Left hindlimb (tissue), 1 donor: ENCODE results near the gene IL32.

Experiments used
- DNase-seq: peaks from one replicate; pipeline ENCODE4 v3.0.0-alpha.2; 2018

IL32 gene

DNA sequence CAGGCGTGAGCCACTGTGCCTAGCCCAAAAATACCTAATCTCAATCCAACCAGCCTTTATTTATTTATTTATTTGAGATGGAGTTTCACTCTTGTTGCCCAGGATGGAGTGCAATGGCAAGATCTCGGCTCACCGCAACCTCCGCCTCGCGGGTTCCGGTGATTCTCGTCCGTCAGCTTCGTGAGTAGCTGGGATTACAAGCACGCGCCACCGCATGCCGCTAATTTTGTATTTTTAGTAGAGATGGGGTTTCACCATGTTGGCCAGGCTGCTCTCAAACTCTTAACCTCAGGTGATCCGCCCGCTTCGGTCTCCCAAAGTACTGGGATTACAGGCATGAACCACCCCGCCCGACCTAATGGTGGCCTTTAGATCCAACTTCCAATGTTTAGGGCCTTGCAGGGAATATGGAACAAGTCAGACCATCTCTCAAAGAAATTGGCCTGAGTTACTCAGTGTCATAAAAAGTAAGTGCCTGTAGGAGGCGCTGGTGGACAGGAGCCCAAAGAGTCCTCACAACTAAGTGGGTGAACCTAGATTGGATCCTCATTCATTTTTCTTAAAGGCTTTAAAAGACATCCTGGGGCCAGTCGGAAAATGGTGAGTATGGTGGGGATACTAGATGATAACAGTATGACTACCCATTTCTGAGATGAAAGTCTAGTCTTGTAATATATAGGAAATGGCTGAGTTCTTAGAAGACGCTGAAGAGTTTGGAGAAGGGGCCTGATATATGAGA lies 29.0 kb downstream of the IL32 start:
- no peak for DNase-seq

DNA sequence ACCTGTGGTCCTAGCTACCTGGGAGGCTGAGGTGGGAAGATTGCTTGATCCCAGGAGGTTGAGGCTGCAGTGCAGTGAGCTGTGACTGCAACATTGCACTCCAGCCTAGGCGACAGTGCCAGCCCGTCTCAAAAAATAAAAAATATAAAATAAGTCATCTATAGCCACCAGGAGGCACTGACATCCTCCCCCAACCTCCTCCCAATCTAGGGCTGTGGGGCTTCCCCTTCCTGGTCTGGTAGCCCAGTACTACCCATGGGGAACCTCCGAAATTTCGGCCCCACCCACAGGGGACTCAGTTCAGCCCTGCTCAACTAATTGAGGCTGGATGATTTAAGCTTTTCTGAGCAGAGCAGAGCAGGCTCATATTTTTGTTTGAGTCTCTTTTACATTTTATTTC lies 30.4 kb downstream of the IL32 start:
- no peak for DNase-seq

DNA sequence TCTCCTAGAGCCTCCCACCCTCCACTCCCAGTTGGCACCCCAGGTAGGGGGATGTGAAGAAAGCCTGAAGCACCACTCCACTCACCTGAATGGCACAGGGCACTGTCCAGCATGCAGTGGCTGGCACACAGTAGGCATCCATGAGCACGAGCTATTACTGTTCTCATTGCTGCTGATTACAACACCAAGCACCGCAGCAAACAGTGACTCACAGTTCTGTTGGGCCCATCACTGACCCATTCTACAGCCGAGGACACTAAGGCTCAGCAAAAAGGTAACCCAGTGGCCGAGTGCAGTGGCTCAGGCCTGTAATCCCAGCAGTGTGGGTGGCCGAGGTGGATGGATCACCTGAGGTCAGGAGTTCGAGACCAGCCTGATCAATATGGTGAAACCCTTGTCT lies 30.9 kb downstream of the IL32 start:
- DNase-seq: no peak

DNA sequence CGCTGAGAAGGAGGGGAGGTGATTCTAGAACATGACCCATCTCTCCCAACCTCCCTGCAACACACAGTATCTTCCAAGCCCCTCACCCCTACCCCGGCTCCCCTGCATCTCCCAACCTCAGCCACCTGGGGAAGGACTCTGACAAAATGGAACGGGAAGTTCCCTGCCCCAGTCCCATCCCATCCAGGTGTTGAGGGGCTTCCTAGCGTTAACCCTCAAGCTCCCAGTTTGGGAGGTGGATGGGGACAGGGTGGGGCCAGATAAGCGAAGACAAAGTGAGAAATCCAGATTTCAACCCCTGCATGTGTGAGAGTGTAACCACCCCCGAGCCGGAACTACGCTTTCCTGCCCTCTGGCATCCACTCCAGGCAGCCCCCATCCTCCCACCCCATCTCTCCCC lies 31.8 kb downstream of the IL32 start:
- no peak for DNase-seq

DNA sequence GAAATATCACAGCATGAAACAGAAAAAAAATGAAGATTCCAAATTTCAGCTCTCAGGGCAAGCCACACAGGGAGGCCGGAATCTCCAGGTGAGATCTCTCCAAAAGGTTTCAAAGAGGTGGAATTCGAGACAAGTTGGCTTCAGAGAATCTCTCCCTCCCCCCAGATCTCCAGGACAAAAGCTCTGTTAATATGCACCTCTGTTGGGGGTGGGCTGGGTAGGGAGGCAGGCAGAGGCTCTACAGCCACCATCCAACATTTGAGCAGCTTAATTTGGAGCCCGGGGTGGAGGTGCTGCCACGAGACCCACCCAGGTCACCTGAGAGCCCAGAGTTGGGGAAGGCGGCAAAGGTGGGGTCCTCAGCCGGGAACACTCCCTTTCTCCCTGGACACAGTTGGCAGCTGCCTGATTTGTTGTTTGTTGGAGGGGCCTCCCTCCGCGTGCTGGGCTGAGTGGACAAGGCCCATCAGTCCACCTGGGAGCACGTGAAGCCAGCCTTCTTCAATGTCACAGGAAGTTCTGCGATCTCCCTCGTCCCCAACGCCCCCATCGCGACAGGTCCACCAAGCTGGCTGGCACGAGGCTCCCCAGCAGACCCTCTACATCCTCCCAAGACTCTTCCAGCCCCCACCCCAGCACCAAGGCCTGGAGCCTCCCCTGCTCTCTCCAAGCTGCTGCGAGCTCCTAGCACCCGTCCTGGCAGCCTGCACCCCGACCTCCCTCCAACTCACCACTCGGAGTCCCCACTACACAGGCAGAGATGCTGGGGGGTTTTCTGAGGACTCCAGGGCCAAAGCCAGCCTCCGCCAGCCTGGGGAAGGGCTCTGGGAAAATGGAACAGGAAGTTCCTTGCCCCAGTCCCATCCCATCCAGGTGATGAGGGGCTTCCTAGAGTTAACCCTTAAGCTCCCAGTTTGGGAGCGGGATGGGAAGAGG lies 33.3 kb downstream of the IL32 start, which contains the start of gene ZSCAN10:
ZSCAN10 (minus strand) TSS at position 836 of the 936 bp plus-strand sequence. CDS start 6,357 bp downstream, outside the sequence.
- no peak for DNase-seq

DNA sequence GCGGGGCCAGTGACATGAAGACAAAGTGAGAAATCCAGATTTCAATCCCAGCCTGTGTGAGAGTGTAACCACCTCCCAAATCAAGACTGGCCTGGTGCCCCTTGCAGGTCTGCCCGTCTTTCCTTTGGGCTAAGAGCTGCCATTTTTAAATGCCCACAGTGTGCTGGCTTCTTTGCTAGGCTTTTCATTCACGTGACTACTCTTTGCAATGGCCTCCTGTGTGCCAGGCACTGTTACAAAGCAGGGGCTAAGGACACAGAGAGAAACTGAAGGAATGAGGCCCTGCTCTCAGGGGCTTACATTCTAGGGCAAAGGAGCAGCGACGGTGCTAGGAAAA lies 33.9 kb downstream of the IL32 start:
- DNase-seq: no peak

DNA sequence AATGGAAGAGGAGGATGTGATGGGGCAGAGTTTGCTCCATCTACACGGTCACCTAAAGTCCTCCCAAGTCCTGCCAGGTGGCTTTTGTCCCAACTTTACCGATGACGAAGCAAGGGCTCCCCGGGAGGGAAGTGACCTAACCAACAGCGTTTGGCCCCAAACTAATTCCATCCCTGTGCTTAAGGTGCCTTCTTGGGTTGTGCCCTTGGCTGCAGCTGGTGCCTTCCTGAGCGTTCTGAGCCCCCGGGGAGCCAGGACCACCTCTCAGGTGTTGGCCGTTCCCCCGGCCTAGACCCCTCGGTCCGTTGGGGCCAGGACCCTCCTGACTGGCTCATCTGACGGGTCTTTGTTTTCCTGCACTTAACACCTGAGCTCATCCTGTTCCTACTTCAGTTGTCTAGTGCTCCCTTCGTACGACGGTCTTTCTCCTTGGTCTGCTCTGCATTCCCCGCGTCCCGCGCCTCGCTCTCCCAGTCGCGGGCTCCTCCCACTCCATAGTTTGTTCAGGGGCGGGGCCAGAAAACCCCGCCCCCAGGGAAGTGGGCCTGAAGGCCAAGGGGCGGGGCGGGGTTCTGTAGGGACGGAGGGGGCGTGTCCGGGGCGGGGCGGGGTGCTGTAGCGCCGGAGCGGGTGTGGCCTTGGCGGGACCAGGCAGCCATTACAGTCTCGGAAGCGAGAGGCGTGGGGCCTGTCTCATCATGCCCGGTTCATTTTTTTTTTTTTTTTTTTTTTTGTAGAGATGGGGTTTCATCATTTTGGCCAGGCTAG lies 34.5 kb downstream of the IL32 start:
- DNase-seq: peak; percentile 90

DNA sequence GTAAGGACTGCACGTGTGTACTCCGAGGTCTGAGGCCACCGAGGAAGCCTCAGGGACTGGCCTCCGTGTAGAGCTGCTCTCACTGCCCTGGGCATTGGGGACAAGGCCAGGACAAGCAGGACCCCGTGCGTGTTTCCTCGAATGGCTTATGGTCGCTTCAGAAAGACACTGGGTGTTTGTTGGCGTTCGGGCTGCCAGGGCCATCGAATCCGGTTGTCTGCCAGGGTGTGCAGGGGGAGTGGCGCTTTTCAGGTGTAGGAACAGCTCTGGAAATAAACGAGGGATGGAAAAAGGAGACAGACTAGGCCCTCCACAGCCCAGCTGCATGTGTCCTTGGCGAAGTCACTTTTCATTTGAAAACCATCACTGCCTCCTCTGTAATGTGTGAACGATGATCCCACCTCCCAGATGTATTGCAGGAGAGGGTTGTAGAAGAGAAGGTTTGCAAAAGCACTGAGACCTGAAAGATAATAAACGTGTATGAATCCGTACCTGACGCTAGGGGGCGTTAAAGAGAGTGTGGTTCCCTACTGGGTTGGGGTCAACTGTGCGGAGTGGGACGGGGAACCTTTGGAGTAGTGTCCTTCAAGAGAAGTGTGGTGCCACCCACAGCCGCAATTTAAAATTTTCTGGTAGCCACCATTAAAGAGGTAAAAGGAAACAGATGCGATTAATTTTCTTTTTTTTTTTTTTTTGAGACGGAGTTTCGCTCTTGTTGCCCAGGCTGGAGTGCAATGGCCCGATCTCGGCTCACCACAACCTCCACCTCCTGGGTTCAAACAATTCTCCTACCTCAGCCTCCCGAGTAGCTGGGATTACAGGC lies 35.8 kb downstream of the IL32 start:
- DNase-seq: no peak

DNA sequence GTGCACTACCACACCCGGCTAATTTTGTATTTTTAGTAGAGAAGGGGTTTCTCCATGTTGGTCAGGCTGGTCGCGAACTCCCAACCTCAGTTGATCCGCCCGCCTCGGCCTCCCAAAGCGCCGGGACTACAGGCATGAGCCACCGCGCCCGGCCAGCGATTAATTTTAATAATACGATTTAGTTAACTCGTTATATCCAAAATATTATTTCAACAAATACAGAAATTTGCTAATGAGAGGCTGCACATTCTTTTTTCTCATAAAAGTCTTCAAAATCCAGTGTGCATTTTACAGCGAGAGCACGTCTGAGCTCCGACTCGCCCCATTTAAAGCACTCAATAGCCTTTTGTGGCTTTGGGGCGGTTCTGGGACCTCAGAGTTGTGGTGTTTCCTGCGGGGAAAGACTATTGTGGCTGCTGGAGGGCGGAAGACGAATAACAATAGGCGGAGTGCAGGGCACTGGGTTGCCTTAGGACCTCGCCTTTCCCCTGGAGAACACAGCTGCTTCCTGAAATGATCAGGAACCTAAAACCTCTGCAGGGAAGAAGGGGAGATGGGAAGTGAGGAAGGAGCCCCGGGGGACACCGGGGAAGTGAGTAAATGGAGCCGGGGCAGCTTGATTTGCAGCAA lies 36.5 kb downstream of the IL32 start:
- DNase-seq: no peak

DNA sequence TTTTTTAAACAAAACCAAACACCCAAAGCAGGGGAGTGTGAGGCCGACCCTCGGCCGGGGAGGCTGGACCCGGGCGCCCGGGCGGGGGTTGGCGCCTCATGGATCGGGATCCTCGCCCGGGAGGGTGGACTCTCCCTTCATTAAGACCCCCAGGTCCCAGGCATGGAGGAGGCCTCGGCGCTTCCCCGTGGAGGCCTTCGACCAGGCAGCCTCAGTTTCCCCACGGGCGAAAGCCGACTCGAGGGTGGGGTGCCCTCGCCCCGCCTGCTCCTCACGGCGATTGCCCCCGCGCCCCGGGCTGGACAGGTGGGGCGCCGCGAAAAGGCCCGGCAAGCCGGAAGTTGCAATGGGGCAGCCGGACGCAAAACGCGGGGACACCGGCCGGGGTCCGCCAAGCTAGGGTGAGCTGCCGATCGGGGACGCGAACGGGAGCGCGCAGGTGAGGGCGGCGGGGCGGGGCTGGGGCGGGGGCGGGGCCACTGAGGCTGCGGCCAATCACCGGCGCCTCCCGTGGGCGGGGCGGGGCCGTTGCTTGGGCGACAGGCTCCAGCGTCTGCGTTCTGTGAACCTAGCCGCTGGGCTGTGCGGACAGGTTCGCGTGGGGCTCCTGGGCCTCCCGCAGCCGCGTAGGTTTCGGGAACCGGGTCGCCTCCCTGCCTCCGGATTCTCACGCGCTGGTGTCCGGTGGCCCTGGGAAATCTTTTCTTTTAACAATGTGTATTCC lies 40.9 kb downstream of the IL32 start:
- peak; percentile 95 for DNase-seq

DNA sequence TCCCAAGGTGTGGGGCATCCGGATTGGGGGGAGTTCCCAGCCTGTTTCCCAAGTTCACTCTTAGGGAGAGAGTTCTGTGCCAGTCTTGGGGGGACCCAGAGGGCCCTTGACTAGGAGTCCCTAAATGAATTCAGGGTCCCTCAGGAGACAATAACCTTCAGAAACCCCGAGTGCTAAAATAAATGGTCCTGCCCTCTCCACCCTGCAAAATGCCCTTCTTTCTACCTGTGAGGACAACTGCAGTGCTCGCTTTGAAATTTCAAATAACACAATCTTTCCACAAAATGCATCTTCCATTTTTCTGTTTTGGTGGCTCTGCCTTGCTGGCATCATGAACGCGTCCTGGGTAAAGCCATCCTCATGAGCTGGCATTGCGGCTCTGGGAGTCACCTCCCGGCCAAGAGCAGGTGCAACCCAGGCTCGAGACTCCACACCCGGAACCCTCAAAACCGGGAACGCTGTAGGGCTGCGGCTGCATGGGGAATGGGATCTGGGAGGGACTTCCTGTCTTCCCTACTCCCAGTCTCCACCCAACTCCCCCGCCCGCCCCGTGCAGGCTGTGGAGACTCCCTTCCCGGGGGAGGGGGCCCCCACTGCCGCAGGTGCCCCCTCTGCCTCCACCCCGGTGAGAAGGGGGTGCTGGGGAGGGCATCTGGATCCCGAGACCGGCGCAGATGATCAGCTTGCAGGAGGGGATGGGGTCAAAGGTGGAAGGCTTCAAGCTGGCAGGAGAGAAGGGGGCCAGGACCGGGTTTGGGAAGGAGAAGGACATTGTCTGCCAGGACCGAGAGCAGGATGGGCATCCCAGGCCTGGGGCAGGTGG lies 46.8 kb downstream of the IL32 start, which contains the start of gene ZNF205:
ZNF205 (plus strand) TSS at position 529 of the 823 bp plus-strand sequence. CDS start 845 bp downstream, outside the sequence.
- DNase-seq: peak; percentile 83

DNA sequence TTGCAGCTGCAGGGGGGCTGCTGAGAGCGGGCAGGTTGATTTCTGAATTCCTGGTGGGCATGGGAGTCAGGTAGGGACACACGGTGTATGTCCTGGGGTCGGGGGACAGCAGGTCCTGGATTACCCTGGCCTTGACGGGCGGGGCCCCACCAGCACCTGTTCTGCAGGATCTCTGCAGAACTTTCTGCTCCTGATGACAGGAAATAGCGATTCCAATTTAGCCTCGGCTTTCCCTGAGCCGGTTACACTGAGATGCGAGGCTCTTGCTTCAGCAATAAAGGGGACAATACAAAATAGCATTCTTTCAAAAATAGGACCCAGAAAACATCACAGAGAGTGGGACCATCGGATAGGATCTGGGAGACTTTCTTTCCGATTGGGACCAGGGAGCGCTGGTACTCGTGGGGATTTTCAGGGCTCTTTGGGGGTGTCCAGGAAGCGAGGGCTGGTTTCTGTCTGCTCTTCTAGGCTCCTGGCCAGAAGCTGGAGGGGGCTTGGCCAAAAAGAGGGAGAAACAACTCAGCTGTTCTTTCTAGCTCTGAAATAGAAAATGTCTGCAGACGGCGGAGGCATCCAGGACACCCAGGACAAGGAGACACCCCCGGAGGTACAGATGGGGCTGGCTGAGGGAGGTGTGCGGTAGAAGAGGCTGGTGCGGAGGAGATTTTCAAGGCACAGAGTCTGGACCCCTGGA lies 47.6 kb downstream of the IL32 start:
- no peak for DNase-seq

DNA sequence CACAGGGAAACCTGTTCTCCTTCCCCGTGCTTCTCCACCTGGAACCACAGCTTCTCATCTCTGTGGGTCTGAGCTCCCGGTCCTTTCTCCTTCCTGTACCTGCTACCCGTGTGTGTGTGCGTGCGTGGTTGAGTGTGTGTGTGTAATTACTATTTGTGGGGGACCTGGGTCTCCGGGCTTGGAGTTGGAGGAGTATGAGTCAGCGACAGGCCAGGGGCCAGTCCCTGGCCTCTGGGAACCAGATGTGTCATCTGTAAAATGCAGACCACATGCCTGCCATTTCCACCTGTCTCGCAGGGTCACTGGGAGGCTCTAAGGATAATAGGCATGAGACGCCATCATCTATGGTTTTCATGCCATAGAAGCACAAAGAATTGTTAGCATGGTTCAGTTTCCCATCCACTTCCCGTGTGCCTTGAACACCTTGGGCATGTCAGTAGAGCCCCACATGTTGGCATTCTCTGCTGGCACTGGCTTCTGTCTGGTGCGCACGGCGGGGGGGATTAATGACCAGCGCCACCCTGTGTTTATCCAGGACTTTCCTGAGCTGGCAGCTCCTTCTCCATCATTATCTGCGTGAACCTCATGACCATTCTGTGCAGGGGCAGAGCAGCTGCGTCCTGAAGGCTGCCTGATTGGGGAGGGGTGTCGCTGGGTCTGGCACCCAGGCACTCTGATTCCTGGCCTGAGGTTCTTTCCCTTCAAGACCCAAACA lies 48.5 kb downstream of the IL32 start:
- DNase-seq: no peak

DNA sequence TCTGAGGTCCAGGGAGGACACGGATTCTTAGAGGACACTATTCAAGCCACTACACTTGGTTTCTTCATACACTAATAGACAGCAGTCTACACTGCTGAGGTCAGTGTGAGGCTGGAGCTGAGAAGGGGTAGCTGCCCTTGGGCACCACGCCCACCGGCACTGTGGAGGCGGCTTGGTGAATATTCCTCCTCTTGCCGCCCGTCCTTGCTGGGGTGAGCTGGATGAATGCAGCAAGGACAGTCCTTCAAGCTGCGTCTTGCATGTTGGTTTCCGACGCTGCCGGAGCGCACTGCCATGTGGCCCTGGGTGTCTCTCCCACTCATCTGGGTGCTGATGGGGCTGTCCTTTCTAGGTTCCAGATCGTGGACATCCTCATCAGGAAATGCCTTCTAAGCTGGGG lies 49.6 kb downstream of the IL32 start:
- no peak for DNase-seq

DNA sequence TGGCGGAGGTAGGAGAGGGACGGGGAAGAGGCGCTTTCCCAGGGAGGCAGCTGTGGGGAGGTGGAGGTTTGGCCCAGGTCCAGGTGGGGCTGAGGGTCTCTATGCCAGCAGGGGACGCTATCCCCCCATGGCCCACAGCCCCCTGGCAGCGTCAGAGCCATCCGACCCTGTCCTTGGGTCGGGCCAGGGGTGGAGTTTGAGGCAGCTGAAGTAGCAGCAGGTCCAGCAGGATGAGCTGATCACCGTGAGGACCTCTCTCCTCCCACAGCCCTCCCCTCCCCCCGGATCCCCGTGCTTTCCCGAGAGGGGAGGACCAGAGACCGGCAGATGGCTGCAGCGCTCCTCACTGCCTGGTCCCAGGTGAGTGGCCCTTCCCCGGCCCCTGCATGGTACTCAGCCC lies 50.1 kb downstream of the IL32 start:
- no peak for DNase-seq

DNA sequence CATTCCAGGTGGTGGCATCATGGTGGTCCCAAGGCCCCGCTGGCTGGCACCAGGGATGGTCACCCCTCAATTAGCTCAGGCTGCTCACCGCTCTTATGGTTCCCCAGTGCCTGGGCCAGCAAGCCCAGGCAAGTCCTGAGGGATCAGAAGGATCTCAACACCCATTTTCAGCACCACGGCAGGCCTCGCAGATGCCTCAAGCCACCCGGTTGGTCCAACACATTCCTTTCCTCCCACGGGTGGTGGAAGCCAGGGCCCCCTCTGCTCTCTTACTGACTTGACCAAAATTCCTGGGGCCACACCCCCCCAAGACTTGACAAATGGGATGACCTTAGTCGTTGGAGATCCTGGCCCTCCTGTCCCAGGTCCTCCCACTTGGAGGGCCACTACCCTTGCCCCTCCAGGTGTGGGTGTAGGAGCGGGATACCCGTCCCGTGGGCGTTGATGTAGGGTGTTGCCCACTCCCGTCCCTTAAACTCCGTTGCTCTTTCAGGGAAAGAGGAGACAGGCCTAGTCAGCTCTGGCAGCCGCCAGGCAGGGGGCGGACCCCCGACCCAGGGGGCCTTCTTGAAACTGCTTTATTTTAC lies 52.9 kb downstream of the IL32 start:
- DNase-seq: no peak

DNA sequence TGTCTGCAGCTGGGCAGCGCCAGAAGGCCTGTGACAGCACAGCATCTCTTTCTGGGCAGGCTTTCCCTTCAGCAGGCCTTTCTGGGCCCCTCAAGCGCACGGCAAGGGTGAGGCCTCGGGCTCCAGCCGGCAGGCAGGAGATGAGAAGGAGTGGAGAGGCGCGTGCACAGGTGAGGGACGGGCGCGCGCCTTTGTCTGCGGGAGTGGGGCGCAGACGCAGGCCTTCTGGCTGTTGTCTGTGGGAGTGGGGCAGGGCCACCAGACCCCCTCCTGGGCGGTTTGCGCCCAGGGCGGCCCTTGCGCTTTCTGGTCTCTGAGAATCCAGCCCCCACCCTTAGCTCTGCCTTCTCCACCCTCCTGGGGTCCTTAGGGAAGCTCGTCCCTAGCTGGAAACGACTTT lies 53.4 kb downstream of the IL32 start:
- no peak for DNase-seq
